HepG2 (cell line): ENCODE measurements around the gene LENG1. TPM values are rescaled to one million over a fixed set of nuclear protein-coding genes. Genes with fewer than 3 reads are reported as not detected.

Experiments
- CBX5 ChIP-seq: sonication (generic); formaldehyde crosslinking; IDR thresholded peaks from 2 replicates; pipeline ENCODE4 v1.4.0; 2020; ENCODE audit warnings: missing genetic modification reagents, borderline replicate concordance
- DNMT3B ChIP-seq: conservative IDR thresholded peaks from 2 replicates; pipeline ENCODE4 v1.6.1; 2016; ENCODE audit warnings: missing biosample characterization, control low read depth
- FOXK1 ChIP-seq: sonication (generic); formaldehyde crosslinking; IDR thresholded peaks from 2 replicates; pipeline ENCODE4 v1.4.0; 2020; ENCODE audit warnings: low read depth, missing genetic modification reagents, borderline replicate concordance
- HOXA7 ChIP-seq: sonication (generic); formaldehyde crosslinking; IDR thresholded peaks from 2 replicates; pipeline ENCODE4 v1.8.1; 2022; ENCODE audit warnings: mild to moderate bottlenecking, missing genetic modification reagents, moderate library complexity
- PHF5A ChIP-seq: IDR thresholded peaks from one replicate; pipeline ENCODE4 v1.6.1; 2018; ENCODE audit warnings: low read depth, missing genetic modification reagents; ENCODE audit not compliant: unreplicated experiment
- RARA ChIP-seq: IDR thresholded peaks from 2 replicates; pipeline ENCODE4 v1.6.1; 2016; ENCODE audit warnings: missing genetic modification reagents, missing compliant biosample characterization
- REL ChIP-seq: sonication (generic); formaldehyde crosslinking; conservative IDR thresholded peaks from 2 replicates; pipeline ENCODE4 v1.8.0; 2022; ENCODE audit warnings: mild to moderate bottlenecking, missing genetic modification reagents, moderate library complexity
- SALL2 ChIP-seq: sonication (generic); formaldehyde crosslinking; IDR thresholded peaks from 2 replicates; pipeline ENCODE4 v1.8.1; 2023; ENCODE audit warnings: mild to moderate bottlenecking, missing genetic modification reagents, inconsistent platforms
- ZIK1 ChIP-seq: sonication (generic); formaldehyde crosslinking; IDR thresholded peaks from 2 replicates; pipeline ENCODE4 v1.5.0; 2020; ENCODE audit warnings: mild to moderate bottlenecking, low read depth, missing genetic modification reagents, borderline replicate concordance
- ZNF616 ChIP-seq: sonication (generic); formaldehyde crosslinking; IDR thresholded peaks from 2 replicates; pipeline ENCODE4 v1.5.0; 2020; ENCODE audit warnings: low read depth, mild to moderate bottlenecking, missing genetic modification reagents
- ZNF674 ChIP-seq: sonication (generic); formaldehyde crosslinking; IDR thresholded peaks from 2 replicates; pipeline ENCODE4 v1.5.0; 2020; ENCODE audit warnings: low read depth, mild to moderate bottlenecking, missing genetic modification reagents
- ZNF747 ChIP-seq: sonication (generic); formaldehyde crosslinking; IDR thresholded peaks from 2 replicates; pipeline ENCODE4 v1.8.1; 2023; ENCODE audit warnings: missing genetic modification reagents, mild to moderate bottlenecking, borderline replicate concordance
- polyA plus RNA-seq, 8 experiments: library from polyadenylated mRNA; depleted of rRNA in 3 of 8; stranded (reverse) in 7 of 8; unstranded in 1 of 8; fragments of >200 nt; fragmentation: Illumina TruSeq in 4 of 8; extraction: Trizol in 4 of 8; gene quantifications; 2 replicates each; pipeline versions ENCODE4 v1.2.1 to v1.2.3, GENCODE V29; 2011 to 2016; ENCODE audit warnings: low read depth in 4 of 8, missing spikeins in 1 of 8, mixed read lengths in 1 of 8; ENCODE audit not compliant: insufficient read depth in 1 of 8
- total RNA-seq, 5 experiments: library from RNA; depleted of rRNA; stranded (reverse); fragments of >200 nt; fragmentation: Illumina TruSeq; extraction: Trizol; gene quantifications; 2 replicates each; pipeline ENCODE4 v1.2.3, GENCODE V29; 2016; ENCODE audit warnings: low read depth in 1 of 5
- TF ChIP-seq, protein P1 (sequence below): sonication (generic); formaldehyde crosslinking; IDR thresholded peaks from 2 replicates; pipeline ENCODE4 v1.4.0; 2020; ENCODE audit warnings: missing genetic modification reagents, borderline replicate concordance
- TF ChIP-seq, protein P2 (sequence below): IDR thresholded peaks from 2 replicates; pipeline ENCODE4 v1.6.1; 2016; ENCODE audit warnings: low read depth, control low read depth
- TF ChIP-seq, protein P3 (sequence below): fragments of 450-650 bp; IDR thresholded peaks from 2 replicates; pipeline ENCODE4 v1.6.1; 2016
- TF ChIP-seq, protein P4 (sequence below): sonication (generic); formaldehyde crosslinking; IDR thresholded peaks from 2 replicates; pipeline ENCODE4 v1.4.0; 2020; ENCODE audit warnings: missing genetic modification reagents
- TF ChIP-seq, protein P5 (sequence below): sonication (generic); formaldehyde crosslinking; IDR thresholded peaks from 2 replicates; pipeline ENCODE4 v1.8.1; 2023; ENCODE audit warnings: missing genetic modification reagents, mild to moderate bottlenecking, borderline replicate concordance
- TF ChIP-seq, protein P6 (sequence below): sonication (generic); formaldehyde crosslinking; IDR thresholded peaks from 2 replicates; pipeline ENCODE4 v1.4.0; 2020; ENCODE audit warnings: missing genetic modification reagents
- TF ChIP-seq, protein P7 (sequence below): sonication (generic); formaldehyde crosslinking; conservative IDR thresholded peaks from 2 replicates; pipeline ENCODE4 v1.8.1; 2023; ENCODE audit warnings: missing genetic modification reagents
- TF ChIP-seq, protein P8 (sequence below): sonication (generic); formaldehyde crosslinking; IDR thresholded peaks from 2 replicates; pipeline ENCODE4 v1.5.1; 2020; ENCODE audit warnings: mild to moderate bottlenecking, missing genetic modification reagents, moderate library complexity

LENG1 gene
- total and polyA plus RNA-seq, 2 of the 13 experiments (the other 11 are each of a cell fraction or from before 2014, with no cell fraction given) = 1.8 to 3.8 TPM

DNA sequence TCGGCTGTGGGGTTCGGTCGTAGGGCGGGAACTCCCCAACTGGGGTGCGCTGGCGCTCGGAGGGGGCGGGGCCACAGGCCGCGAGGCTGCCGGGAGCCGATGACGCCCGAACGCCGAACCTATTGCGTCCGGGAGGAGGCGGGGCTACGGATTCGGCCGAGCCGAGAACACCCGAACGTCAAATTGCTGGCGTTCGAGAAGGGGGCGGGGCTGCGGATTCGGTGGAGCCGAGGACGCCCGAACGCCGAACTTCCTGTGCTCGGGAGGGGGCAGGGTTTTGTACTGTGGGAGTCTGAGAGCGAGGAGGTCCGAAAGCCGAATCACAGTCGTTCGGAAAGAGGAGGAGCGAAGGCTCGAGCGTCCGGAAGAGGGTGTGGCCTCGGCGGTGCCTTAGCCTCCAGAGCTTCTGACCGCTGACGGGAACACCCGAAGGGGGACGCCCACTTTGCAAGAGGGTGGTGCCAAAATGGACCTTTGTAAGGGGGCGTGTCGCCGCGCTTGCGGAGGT, 31.0 kb upstream of the LENG1 start (continued):
- TF ChIP-seq, protein P1, sequence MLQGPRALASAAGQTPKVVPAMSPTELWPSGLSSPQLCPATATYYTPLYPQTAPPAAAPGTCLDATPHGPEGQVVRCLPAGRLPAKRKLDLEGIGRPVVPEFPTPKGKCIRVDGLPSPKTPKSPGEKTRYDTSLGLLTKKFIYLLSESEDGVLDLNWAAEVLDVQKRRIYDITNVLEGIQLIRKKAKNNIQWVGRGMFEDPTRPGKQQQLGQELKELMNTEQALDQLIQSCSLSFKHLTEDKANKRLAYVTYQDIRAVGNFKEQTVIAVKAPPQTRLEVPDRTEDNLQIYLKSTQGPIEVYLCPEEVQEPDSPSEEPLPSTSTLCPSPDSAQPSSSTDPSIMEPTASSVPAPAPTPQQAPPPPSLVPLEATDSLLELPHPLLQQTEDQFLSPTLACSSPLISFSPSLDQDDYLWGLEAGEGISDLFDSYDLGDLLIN (CRISPR knock-in tag) = no peak
- TF ChIP-seq, protein P2, sequence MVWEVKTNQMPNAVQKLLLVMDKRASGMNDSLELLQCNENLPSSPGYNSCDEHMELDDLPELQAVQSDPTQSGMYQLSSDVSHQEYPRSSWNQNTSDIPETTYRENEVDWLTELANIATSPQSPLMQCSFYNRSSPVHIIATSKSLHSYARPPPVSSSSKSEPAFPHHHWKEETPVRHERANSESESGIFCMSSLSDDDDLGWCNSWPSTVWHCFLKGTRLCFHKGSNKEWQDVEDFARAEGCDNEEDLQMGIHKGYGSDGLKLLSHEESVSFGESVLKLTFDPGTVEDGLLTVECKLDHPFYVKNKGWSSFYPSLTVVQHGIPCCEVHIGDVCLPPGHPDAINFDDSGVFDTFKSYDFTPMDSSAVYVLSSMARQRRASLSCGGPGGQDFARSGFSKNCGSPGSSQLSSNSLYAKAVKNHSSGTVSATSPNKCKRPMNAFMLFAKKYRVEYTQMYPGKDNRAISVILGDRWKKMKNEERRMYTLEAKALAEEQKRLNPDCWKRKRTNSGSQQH (CRISPR knock-in tag) = no peak
- TF ChIP-seq, protein P3, sequence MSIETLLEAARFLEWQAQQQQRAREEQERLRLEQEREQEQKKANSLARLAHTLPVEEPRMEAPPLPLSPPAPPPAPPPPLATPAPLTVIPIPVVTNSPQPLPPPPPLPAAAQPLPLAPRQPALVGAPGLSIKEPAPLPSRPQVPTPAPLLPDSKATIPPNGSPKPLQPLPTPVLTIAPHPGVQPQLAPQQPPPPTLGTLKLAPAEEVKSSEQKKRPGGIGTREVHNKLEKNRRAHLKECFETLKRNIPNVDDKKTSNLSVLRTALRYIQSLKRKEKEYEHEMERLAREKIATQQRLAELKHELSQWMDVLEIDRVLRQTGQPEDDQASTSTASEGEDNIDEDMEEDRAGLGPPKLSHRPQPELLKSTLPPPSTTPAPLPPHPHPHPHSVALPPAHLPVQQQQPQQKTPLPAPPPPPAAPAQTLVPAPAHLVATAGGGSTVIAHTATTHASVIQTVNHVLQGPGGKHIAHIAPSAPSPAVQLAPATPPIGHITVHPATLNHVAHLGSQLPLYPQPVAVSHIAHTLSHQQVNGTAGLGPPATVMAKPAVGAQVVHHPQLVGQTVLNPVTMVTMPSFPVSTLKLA = no peak; the same call in 1 of the 2 replicates
- TF ChIP-seq REL (0 out of 2 replicates have a peak, but pooled peaks have one; percentile 36), PHF5A (CRISPR knock-in tag) (no peak), FOXK1 (CRISPR knock-in tag) (no peak), HOXA7 (no peak), ZNF747 (CRISPR knock-in tag) (peak; percentile 1; the same call in 1 of the 2 replicates), RARA (CRISPR knock-in tag) (0 out of 2 replicates have a peak, but pooled peaks have one; percentile 8), SALL2 (CRISPR knock-in tag) (no peak), DNMT3B (CRISPR knock-in tag) (no peak), CBX5 (CRISPR knock-in tag) (no peak), ZIK1 (CRISPR knock-in tag) (no peak), ZNF674 (no peak), ZNF616 (CRISPR knock-in tag) (0 out of 2 replicates have a peak, but pooled peaks have one; percentile 3)
- TF ChIP-seq, protein P4, sequence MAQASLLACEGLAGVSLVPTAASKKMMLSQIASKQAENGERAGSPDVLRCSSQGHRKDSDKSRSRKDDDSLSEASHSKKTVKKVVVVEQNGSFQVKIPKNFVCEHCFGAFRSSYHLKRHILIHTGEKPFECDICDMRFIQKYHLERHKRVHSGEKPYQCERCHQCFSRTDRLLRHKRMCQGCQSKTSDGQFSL (CRISPR knock-in tag) = no peak
- TF ChIP-seq, protein P5, sequence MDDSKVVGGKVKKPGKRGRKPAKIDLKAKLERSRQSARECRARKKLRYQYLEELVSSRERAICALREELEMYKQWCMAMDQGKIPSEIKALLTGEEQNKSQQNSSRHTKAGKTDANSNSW (CRISPR knock-in tag) = no peak
- TF ChIP-seq, protein P6, sequence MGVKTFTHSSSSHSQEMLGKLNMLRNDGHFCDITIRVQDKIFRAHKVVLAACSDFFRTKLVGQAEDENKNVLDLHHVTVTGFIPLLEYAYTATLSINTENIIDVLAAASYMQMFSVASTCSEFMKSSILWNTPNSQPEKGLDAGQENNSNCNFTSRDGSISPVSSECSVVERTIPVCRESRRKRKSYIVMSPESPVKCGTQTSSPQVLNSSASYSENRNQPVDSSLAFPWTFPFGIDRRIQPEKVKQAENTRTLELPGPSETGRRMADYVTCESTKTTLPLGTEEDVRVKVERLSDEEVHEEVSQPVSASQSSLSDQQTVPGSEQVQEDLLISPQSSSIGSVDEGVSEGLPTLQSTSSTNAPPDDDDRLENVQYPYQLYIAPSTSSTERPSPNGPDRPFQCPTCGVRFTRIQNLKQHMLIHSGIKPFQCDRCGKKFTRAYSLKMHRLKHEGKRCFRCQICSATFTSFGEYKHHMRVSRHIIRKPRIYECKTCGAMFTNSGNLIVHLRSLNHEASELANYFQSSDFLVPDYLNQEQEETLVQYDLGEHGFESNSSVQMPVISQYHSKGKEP (CRISPR knock-in tag) = no peak
- TF ChIP-seq, protein P7, sequence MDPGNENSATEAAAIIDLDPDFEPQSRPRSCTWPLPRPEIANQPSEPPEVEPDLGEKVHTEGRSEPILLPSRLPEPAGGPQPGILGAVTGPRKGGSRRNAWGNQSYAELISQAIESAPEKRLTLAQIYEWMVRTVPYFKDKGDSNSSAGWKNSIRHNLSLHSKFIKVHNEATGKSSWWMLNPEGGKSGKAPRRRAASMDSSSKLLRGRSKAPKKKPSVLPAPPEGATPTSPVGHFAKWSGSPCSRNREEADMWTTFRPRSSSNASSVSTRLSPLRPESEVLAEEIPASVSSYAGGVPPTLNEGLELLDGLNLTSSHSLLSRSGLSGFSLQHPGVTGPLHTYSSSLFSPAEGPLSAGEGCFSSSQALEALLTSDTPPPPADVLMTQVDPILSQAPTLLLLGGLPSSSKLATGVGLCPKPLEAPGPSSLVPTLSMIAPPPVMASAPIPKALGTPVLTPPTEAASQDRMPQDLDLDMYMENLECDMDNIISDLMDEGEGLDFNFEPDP (CRISPR knock-in tag) = no peak
- TF ChIP-seq, protein P8, sequence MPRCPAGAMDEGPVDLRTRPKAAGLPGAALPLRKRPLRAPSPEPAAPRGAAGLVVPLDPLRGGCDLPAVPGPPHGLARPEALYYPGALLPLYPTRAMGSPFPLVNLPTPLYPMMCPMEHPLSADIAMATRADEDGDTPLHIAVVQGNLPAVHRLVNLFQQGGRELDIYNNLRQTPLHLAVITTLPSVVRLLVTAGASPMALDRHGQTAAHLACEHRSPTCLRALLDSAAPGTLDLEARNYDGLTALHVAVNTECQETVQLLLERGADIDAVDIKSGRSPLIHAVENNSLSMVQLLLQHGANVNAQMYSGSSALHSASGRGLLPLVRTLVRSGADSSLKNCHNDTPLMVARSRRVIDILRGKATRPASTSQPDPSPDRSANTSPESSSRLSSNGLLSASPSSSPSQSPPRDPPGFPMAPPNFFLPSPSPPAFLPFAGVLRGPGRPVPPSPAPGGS (CRISPR knock-in tag) = no peak
